Fibroblast of the aortic adventitia (primary cell): ENCODE results near the gene USP51. TPM values are rescaled to one million over a fixed set of nuclear protein-coding genes. Genes with fewer than 3 reads are reported as not detected.
"Not testable (repeated sequence)": the region's sequence is repeated elsewhere in the genome, so short reads cannot be mapped to it uniquely, and the experiment has no call there.

ENCODE experiments used
- DNase-seq: peaks from one replicate; pipeline ENCODE4 v3.0.0-alpha.2; 2010; ENCODE audit warnings: low read depth
- H3K4me3 ChIP-seq: 2 replicates; pipeline ENCODE4 v1.5.1; 2011; ENCODE audit warnings: low read depth, mild to moderate bottlenecking, control low read depth, low read length, moderate library complexity
- small RNA-seq: library from RNA; depleted of rRNA; stranded (forward); fragments of <200 nt; gene quantifications from one replicate; pipeline ENCODE3, GENCODE V24; 2012
- total RNA-seq: library from RNA; depleted of rRNA; stranded (reverse); fragments of >200 nt; gene quantifications from 2 replicates; pipeline ENCODE4 v1.2.3, GENCODE V29; 2012; ENCODE audit warnings: low replicate concordance
- TF ChIP-seq, protein P1 (sequence below): IDR thresholded peaks from 2 replicates; pipeline ENCODE4 v1.5.1; 2011; ENCODE audit warnings: mild to moderate bottlenecking, low read length, control low read depth, inconsistent platforms; ENCODE audit not compliant: insufficient read depth

Gene USP51
- total RNA-seq, 1 donor = 2.2 TPM

- peak within 1 kb of the TSS; percentile 76 for H3K4me3 ChIP-seq
- TF ChIP-seq, protein P1, sequence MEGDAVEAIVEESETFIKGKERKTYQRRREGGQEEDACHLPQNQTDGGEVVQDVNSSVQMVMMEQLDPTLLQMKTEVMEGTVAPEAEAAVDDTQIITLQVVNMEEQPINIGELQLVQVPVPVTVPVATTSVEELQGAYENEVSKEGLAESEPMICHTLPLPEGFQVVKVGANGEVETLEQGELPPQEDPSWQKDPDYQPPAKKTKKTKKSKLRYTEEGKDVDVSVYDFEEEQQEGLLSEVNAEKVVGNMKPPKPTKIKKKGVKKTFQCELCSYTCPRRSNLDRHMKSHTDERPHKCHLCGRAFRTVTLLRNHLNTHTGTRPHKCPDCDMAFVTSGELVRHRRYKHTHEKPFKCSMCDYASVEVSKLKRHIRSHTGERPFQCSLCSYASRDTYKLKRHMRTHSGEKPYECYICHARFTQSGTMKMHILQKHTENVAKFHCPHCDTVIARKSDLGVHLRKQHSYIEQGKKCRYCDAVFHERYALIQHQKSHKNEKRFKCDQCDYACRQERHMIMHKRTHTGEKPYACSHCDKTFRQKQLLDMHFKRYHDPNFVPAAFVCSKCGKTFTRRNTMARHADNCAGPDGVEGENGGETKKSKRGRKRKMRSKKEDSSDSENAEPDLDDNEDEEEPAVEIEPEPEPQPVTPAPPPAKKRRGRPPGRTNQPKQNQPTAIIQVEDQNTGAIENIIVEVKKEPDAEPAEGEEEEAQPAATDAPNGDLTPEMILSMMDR = no peak
- DNase-seq = peak; percentile 77
Observed at GRCh38 chrX:55451990-55452832, 37.4 kb downstream of the USP51 start, which contains the start of gene MAGEH1. Gene MAGEH1, plus strand, starts transcription at chrX:55452127. Its CDS starts 248 bp downstream, at chrX:55452375.

DNA sequence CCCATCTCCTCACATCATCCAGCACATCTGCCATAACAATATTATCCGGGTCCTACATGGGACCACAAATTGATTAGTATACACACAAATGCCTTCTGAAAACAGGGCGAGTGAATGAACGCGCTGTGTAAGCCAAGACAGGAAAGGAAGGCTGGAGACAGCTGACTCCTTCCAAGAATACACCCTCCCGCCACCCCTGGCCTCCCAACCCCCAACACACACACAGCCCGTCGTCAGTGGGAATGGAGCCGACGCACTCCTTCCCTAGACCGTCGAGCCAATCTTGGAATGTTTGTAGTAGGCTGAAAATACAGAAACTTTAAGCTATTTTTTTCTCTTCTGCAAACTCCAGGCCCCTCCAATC is 38.0 kb downstream of the USP51 start:
- H3K4me3 ChIP-seq = peak overlapping the region; percentile 76
- TF ChIP-seq, protein P1 = no peak
- no peak for DNase-seq

DNA sequence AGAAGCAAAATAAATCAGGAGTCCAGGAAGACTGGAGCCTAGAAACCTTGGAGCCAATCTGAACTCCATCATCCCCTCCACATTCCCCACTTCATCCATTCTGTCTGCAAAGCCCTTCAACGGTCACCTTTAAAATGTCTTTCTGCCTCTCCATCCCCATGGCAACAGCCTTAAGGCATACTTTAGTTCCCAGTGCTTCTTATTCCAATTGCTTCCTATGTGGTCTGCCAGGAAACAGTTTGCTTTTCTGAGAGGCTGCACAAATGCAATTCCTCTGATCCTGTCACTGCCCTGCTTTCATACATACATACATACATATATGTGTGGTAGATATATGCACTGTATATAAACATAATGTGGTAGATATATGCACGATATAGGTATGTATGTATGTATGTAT is 38.5 kb downstream of the USP51 start:
- TF ChIP-seq, protein P1 = no peak
- DNase-seq = no peak
- no peak overlapping the region for H3K4me3 ChIP-seq

DNA sequence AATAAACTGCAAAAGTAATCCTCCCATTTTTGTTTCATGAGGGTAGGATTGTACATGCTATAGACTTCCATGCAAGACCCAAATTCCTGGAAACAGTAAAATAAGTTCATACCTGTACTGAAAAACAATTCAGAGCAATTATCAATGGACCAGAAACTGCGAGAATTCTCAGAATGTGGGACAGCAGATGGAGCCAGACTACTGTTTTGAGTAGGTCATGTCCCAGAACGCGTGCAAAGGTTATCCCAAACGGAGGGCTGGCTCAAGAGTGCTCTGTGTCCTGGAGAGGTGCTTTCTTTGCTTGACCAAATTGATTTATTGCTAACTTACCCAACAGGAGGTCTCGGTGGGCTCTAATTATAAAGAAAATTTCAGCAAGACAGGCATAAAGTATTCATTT is 39.4 kb downstream of the USP51 start:
- no peak overlapping the region for H3K4me3 ChIP-seq
- peak; percentile 35 for DNase-seq
- TF ChIP-seq, protein P1 = peak; percentile 4

DNA sequence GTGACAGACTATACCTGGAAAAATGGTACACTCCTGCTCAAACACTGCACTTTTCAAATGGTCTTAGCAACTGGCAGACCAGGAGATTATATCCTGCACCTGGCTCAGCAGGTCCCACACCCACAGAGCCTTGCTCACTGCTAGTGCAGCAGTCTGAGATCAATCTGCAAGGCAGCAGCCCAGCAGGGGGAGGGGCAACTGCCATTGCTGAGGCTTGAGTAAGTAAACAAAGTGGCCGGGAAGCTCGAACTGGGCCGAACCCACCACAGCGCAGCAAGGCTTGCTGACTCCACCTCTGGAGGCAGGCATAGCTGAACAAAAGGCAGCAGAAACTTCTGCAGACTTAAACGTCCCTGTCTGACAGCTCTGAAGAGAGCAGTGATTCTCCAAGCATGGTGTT is 46.2 kb downstream of the USP51 start:
- H3K4me3 ChIP-seq, DNase-seq: not testable (repeated sequence)

Small RNAs within 50 kb of the gene (small RNA-seq; reads per million reads assigned to genes)
- gene MIR4536-2 = not detected

Other genes with a start within 250 kb of the USP51 start
- not detected in 2 replicates for gene PAGE3, start 224.9 kb downstream of the USP51 start, total RNA-seq
- 11.4 and 26.1 TPM in 2 replicates for gene MAGEH1, start 37.7 kb downstream of the USP51 start, total RNA-seq
- gene FOXR2, start 133.6 kb upstream of the USP51 start, total RNA-seq = not detected in 2 replicates
- 16.6 and 28.0 TPM in 2 replicates for gene RRAGB, start 227.9 kb upstream of the USP51 start, total RNA-seq